Stromal cell of bone marrow (primary cell): ENCODE data around the gene KCNMB2.
"Not testable (repeated sequence)": the region's sequence is repeated elsewhere in the genome, so short reads cannot be mapped to it uniquely, and the experiment has no call there.

ENCODE experiments used
- DNase-seq: peaks from one replicate; pipeline ENCODE4 v3.0.0-alpha.2; 2012; ENCODE audit warnings: low read depth

The KCNMB2 gene

GRCh38 chr3:178519701-178520100 is 16.5 kb upstream of the KCNMB2 start:
- no peak for DNase-seq

- DNase-seq, result no peak
Measured at GRCh38 chr3:178520451-178520850, 15.8 kb upstream of the KCNMB2 start.

- DNase-seq, result no peak
Measured at GRCh38 chr3:178522200-178523052, 13.8 kb upstream of the KCNMB2 start.

GRCh38 chr3:178525251-178525650 is 11.0 kb upstream of the KCNMB2 start:
- no peak for DNase-seq

- DNase-seq, result no peak
Measured at GRCh38 chr3:178526291-178526690, 9.9 kb upstream of the KCNMB2 start.

- no peak for DNase-seq
Measured at GRCh38 chr3:178527981-178528380, 8.3 kb upstream of the KCNMB2 start.

GRCh38 chr3:178529606-178530225 is 6.5 kb upstream of the KCNMB2 start:
- DNase-seq, result no peak

GRCh38 chr3:178532476-178532875 is 3.8 kb upstream of the KCNMB2 start:
- no peak for DNase-seq

GRCh38 chr3:178537122-178537705 is 978 bp downstream of the KCNMB2 start:
- no peak for DNase-seq

GRCh38 chr3:178538056-178538455 is 1.8 kb downstream of the KCNMB2 start:
- DNase-seq, result no peak

- no peak for DNase-seq
Measured at GRCh38 chr3:178540184-178540583, 3.9 kb downstream of the KCNMB2 start.

GRCh38 chr3:178545337-178545736 is 9.1 kb downstream of the KCNMB2 start:
- DNase-seq, result no peak

- DNase-seq, result no peak
Measured at GRCh38 chr3:178546079-178546478, 9.8 kb downstream of the KCNMB2 start.

- not testable (repeated sequence) for DNase-seq
Measured at GRCh38 chr3:178549426-178549825, 13.2 kb downstream of the KCNMB2 start.

- DNase-seq, result peak; percentile 38
Measured at GRCh38 chr3:178551916-178552321, 15.7 kb downstream of the KCNMB2 start.

GRCh38 chr3:178558637-178559036 is 22.4 kb downstream of the KCNMB2 start:
- DNase-seq, result no peak

- no peak for DNase-seq
Measured at GRCh38 chr3:178560759-178561158, 24.5 kb downstream of the KCNMB2 start.

GRCh38 chr3:178561239-178561638 is 25.0 kb downstream of the KCNMB2 start:
- no peak for DNase-seq

GRCh38 chr3:178562143-178562946 is 26.1 kb downstream of the KCNMB2 start:
- DNase-seq, result no peak

GRCh38 chr3:178562947-178563232 is 26.7 kb downstream of the KCNMB2 start:
- no peak for DNase-seq

- DNase-seq, result no peak
Measured at GRCh38 chr3:178567611-178568010, 31.4 kb downstream of the KCNMB2 start.

- no peak for DNase-seq
Measured at GRCh38 chr3:178568155-178568731, 32.0 kb downstream of the KCNMB2 start.
